GM19035 (cell line): ENCODE results near the gene AKT2.

Source experiments
- ATAC-seq: cut with Tn5 transposase; IDR thresholded peaks from one replicate; pipeline ENCODE4 v1.9.1; 2021; ENCODE audit not compliant: unreplicated experiment

Gene AKT2

DNA sequence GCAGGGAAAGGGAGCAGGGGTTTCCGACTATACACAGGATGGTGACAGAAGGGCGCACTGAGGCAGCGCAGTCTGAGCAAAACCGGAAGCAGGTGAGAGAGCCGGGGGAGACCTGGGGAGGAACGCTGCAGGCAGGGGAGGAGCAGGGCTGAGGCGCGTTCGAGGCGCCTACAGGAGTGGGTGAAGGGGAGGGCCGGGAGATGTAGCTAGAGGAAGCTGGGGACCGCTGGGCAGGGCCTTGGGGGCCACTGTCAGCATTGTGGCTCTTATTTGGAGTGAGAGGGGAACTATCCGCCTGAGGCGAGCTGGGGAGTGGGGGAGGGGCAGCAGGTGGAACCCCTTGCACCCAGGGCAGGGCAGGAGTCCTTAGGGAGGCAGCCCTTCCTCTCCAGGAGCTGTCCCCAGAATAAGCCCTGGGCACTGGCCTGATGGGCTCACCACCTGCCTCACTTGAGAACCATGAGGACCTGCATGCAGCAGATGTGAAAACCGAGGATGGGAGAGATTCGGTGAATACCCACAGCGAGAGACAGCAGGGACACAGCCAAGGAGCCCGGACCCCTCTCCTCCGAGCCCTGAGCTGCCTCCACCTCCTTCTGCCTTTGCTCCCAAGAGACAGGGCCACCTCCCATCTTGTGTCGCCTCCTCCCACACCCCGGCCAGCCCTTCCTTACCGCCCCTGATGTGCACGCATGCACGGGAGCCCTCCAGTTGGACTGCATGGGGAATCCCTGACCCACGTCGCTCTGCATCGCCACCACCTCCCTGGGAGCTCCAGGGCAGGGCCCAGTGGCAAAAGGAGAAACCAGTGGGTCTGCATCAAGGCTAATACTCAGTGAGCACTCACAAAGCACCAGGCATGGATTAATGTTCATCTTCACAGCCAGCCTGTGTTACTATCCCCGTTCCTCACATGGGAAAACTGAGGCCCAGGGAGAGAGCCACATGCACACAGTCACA, 10.3 kb downstream of the AKT2 start:
- ATAC-seq, result no peak

DNA sequence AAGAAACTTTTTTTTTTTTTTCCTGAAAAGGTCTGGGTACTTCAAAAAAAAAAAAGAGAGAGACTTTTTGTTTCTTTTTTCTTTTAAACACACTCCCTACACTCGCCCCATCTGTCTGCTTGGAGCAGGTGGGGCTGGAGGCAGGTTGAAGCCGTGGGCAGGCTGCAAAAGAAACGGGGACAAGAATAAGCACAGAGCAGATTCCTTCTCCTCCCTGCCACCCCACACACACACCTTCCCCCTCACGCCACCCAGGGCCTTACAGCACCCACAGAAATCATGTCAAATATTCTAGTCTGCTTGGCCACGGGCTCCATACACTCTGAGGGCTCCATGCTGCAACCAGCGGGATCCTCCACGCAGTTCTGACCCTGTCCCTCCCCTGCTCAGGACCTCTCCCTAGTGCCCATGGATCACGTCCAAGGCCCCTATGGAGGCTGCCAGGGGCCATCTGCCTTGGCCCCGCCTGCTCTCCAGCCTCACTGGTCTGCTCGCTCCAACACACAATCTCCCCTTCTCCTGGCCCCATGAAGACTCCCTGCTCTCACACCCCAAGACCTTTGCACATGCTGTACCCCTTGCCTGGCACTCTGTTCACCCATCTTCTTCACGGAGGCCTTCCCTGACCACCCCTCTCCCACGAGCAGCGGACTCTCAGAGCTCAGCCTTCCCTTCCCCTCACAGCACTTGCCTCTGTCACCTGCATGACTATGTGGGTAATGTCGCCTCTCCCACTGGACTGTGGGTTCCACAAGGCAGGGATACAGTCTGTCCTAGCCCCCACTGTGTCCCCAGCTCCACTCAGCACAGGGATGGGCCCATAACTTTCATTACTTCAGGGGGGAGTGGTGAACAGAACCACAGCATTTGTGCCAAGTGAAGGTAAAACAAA, 11.4 kb downstream of the AKT2 start:
- ATAC-seq, result no peak

DNA sequence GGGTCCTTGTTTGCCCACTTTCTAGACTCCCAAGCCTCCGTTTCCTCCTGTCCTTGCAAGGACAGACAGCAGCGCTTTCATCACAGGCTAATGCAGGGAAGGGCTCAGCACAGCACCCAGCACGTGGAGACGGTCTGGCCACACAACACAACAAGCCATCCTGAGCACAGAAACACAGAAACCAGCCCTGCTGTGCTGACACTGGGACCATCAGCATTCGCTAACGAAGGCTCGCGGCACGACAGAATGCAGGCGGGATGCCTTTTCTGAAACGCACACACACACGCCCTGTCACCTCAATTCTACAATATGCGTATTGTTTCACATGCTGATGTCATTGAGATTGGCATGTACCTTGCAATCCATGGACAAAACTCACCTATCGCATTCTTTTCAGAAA, 12.9 kb downstream of the AKT2 start:
- ATAC-seq, result no peak

DNA sequence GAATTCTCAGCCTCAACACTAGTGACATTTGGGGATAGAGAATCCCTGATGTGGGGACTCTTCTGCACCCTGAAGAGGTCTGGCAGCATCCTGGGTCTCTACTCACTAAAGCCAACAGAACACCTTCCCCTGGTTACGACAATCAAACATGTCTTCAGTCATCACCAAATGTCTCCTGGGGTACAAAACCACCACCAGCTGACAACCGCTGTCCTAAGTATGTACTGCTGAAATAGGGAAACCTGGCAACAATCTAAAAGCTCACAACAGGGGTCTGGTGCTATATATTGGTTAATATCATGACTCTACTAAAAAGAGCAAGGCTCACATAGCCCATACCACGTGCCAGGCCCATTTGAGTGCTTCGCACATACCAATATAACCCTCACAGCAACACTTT, 13.4 kb downstream of the AKT2 start:
- no peak for ATAC-seq

DNA sequence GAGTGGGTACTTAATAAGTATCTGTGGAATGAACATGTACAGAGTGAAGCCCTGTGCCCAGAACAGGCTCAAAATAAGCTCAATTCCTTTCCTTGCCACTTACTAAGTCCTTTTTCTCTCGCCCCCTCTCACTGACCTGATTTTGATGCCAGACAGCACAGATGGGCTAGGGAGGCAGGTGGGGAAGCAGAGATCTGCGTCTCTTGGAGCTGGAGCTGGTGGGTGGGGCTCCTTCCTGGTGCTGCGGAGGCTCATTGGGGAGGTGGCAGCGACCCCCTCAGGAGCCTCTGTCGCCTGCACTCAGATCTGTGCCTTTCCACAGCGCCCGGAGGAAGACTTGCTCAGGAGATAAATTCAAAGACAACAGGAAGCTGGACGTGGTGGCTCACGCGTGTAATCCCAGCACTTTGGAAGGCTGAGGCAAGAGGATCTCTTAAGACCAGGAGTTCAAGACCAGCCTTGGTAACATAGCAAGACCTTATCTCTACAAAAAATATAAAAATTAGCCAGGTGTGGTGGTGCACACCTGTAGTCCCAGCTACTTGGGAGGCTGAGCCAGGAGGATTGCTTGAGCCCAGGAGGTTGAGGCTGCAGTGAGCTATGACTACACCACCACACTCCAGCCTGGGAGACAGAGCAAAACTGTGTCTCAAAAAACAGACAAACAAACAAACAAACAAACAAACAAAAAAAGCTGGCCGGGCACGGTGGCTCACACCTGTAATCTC, 14.6 kb downstream of the AKT2 start:
- no peak for ATAC-seq

DNA sequence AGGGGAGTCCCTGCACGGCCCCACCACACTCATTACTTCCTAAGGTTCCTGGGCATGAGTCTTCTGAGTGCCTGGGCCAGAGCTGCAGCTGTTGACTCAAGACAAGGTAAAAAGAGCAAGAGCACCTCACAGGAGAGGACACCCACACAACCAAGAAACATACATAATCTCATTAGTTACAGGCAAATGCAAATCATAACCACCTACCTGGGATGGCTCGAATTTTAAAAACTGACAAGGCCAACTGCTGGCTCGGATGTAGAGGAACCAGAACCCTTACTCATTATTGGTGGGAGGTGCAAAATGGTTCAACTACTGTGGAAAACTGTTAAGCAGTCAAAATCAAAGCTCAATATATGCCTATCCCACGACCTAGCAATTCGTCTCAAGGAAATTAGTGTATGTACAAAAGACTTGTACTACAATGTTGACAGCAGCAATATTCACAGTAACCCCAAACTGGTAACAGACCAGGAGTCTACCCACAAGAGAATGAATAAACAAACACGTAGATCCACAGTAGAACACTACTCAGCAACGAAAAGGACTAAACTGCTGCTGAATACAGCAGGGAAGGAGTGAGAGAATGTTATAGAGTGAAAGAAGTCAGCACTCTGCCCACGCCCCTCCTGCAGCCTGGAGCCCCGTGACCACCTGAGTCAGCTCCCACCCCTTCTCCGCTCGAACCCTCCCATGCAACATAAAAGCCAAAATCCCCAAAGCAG, 15.8 kb downstream of the AKT2 start:
- no peak for ATAC-seq

DNA sequence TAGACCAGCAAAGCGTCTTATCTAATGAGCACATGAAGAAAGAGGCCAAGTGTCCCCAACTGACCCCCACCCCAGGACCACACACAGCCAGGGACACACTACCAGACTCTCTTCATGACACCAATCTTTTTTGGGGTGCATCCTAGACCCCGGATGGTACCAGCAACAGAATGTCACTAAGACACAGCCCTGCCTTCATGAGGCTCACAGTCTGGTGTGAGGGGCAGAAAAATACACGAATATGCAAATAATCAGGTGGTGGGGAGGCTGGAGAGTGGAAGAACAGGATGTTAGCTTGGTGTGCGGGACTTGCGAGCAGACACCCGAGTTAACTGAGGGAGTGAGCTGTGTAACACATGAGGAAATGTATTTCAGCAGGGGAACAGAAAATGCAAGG, 17.5 kb downstream of the AKT2 start:
- no peak for ATAC-seq

DNA sequence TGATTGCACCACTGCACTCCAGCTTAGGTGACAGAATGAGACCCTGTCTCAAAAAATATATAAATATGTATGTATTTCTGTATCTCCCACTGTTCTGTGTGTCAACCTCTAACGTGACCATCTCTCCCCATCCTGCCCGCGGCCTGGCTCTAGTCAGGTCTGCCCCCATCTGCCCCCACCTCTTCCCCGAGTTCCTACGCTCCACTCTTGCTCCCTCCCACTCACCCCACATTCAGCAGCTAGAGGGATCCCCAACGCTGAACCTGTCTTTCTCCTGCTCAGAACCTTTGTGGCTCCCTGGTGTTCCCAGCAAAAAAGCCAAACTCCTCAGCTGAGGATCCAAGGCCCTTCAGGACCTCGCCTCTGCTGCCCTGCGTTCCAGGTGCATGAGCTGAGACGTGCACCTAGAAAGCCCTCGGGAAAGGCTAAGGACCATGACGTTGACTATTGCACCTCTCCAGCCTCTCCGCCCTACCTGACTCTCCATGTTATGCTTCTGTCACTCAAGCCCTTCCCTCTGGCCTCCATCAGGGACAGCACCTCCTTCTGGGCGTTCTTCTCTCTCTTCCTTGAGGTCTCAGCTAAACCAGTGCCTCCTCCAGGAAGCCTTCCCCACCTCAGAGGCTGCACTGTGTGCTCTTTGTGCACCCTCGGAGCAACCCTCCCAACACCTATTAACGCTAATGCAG, 18.1 kb downstream of the AKT2 start:
- ATAC-seq, result no peak

DNA sequence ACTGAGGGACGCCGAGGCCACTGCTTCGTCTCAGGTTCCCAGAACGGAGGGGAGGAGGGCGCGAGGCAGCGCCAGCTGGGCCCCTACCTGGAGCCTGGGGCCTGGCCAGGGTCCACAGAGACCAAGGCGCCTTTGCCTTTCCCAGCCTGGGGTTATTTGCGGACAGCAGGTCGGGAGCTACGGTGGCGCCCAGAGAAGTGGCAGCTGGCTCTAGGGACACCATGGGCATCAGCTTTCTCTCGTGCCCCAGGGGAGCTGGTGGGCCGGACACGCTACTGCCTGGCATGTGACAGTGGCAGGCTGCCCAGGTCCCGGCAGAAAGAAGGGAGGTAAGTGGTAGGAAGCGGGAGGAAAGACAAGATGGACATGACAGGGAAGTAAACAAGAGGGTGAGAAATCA, 19.0 kb downstream of the AKT2 start:
- no peak for ATAC-seq

DNA sequence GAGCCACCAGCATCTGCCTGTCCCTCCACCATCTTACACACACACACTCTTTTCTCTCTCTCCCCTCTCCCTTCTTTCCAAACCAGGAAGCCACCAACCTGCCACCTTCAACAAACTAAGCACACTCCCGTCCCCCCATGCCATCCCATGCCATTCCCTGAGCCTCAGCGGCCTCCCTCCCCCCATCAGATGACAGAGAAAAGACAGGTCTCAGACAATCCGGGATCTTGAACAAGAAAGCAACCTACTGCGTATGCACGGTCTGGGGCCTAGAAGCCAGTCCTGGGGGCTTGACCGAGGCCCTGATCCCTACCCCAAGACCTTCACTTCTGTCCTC, 19.4 kb downstream of the AKT2 start:
- ATAC-seq, result no peak

DNA sequence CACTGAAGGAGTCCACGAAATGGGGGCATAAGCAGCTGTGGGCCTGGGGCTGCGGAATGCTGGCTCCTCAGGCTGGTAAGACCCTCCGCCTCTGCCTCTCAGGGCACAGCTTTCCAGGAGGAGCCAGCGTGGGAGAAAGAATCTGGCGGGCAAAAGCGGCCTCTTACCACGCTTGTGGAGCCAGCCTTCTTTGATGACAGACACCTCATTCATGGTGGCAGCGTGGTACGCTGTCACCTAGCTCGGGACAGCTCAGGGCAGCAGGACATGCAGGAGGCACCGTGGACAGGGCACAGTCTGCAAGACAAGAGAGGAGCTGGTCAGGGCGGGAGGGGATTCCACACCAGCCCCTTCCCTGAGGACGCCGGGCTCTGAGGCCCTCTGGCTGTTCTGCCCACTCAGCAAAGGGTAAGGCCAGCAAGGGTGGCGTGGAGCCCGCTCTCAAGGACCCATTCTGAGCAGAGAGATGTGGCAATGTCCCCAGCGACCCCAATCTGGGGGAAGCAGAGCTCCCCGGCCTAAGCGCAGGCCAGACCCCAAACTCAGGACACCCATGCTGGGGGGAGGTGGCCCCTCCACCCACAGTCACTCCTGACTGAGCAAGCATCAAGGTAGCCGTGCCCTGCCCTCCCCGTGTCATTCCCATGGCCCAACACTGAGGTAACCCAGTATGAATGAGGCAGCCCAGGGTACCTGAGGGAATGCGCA, 19.9 kb downstream of the AKT2 start:
- no peak for ATAC-seq

DNA sequence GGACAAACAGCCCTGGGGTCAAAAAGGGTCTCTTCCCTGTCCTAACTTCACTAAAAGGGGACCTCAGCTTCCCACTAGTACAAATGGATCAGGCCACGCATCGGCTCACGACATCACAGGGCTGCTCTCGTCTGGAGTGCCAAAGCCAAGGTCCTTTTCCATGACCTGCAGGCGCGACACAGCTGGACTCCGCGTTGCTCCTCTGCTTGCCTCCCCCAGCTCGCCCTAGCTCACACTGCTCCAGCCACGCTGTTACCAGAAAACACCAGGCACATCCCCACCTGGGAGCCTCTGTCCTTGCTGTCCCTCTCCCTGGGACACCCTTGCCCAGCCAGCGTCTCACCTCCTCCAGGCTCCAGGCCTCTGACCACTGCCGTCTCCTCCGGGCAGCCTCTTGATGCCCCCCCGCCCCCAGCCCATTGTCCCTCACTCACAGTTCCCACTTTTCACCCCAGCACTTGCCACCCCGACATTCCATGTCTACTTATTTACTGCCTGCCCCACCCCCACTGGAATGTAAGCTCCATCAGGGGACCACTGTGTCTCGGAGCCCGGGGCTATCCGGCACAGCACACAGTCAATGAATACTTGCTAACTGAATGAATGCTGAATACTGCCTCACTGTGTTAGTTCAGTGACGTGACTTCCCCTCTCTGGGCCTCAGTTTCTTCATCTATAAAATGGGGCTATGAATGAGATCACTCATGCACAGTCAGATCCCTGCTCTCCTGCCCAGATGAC, 20.7 kb downstream of the AKT2 start:
- ATAC-seq, result no peak

DNA sequence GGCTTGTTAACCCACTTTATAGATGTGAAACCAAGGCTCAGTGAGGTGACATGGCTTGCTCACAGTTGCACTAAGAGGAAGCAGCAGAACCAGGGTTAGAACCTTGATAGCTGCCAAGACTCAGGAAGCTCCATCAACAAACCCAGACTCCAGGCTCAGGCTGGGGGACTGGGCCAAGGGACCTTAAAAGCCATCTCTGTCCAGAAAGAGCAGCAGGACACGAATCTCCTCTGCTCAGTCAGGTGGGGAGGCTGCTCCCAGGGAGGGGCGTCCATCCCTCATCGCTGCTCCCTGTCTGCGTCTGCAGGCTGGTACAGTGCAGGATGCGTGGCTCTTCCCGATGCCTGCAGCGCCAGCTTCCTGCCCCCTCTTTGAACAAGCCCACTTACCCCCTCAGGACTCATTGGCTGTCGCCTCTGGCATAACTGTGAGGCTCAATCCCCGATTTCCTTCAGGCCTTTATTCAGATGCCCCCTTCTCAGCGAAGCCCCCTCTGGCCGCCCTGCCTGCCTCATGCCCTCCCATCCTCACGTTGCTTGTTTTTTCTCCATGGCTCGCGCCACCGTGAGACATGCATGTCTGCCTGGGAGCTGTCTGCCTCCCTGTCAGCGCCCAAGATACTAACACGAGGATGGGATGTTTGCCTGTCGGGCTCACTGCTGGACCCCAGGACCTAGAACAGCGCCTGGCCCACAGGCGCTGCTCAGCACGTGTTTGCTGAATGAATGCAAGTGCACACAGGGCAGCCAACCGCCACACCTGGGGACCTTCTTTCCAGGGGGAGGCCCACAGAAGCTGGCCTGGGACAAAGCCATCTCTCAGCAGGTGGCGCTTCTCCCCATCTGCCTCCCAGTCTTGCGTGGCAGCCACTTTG, 21.5 kb downstream of the AKT2 start:
- no peak for ATAC-seq

DNA sequence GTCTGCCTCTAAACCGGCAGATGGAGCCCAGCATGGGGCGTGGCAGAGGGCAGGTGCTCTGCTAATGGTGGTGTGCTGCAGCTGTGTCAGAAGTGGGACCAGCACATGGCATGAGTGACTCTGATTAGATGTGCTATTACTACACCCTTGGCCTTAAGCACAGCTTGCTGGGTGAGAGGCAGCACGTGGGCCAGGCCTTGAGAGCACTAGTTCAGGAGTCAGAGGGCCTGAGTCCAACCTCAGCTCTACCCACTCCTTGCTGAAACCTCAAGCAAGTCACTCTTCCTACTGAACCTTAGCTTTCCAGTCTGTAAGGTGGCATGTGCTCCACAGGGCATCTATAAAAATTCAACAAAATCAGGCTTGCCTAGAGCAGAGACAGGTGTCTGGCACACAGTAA, 22.7 kb downstream of the AKT2 start:
- no peak for ATAC-seq

DNA sequence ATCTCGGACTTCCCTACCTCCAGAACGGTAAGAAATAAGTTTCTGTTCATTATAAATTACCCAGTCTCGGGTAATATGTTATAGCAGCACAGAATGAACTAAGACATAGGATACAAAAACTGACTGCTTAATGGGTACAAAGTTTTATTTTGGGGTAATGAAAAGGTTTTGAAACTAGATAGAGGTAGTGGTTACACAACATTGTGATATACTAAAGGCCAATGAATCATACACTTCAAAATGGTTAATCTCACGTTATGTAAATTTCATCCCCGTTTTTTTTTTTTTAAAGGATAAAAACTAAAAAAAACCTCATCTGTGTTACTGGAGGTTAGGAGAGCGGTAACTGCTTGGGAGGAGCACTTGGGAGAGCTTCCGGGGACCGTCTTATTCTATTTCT, 23.5 kb downstream of the AKT2 start:
- no peak for ATAC-seq

DNA sequence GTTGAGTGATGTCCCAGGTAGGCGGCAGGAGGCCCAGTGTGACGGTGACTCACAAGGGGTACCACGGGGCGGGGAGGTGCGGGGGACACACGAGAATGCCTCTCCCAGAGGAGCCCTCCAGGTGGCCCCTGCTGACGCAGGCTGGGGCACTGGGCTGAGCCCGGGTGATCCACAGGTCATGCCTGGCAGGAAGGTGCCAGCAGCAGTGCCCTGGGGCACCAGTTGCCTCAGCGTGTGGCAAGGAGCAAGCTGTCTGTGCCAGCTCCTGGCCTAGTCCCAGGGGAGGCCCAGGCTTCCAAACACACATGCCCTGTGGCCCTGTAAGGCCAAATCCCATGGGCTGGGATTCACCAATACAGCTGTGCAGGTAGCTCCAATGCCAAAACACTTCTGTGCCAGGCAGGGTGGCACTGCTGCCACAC, 28.0 kb downstream of the AKT2 start:
- no peak for ATAC-seq

DNA sequence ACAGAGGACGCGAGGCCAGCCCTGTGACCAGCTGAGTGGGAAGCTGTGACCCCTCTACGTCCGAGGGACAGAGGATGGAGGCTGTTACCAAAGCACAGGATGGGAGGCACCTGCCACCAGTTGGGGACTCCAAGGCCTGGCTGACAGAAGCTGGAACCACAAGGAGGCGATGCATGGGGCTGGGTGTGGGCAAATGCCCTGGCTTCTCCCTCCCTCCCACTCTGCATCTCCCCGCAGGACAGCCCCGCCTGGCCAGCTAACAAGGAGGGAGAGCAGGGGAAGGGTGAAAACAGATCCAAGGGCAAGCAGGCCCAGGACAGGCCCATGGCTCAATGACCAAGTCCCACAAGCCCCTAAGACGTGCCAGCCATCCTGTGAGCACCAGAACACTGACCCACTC, 28.6 kb downstream of the AKT2 start:
- no peak for ATAC-seq

DNA sequence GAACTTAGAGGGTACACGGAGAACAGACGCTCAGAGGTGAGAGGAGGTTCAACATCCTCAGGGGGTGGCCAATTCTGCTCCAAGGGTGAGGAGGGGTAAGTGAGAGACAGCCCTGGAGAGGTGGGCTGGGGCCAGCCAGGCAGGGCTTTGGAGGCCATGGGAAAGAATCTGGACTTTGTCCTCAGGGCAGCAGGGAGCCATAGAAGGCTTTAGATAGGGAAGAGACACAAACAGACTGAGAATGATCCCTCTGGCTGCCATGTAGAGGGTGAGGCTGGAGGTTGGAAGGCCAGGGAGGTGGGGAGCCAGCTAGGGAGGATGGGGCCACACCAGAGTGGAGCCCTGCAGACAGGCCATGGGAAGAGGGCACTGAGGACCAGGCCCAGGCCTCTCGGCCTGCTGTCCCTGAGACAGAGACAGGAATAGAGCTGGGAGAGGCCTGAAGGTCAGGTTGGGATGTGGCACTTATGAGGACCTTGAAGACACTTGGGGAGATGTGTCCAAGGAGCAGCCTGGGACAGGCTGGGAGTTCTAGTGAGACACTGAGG, 29.5 kb downstream of the AKT2 start:
- ATAC-seq, result no peak
